Measurements from ENCODE around the gene PID1. TPM values are rescaled to one million over a fixed set of nuclear protein-coding genes. Genes with fewer than 3 reads are reported as not detected.

The PID1 gene, protein sequence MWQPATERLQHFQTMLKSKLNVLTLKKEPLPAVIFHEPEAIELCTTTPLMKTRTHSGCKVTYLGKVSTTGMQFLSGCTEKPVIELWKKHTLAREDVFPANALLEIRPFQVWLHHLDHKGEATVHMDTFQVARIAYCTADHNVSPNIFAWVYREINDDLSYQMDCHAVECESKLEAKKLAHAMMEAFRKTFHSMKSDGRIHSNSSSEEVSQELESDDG
- 25.1 TPM for total RNA-seq

DNA sequence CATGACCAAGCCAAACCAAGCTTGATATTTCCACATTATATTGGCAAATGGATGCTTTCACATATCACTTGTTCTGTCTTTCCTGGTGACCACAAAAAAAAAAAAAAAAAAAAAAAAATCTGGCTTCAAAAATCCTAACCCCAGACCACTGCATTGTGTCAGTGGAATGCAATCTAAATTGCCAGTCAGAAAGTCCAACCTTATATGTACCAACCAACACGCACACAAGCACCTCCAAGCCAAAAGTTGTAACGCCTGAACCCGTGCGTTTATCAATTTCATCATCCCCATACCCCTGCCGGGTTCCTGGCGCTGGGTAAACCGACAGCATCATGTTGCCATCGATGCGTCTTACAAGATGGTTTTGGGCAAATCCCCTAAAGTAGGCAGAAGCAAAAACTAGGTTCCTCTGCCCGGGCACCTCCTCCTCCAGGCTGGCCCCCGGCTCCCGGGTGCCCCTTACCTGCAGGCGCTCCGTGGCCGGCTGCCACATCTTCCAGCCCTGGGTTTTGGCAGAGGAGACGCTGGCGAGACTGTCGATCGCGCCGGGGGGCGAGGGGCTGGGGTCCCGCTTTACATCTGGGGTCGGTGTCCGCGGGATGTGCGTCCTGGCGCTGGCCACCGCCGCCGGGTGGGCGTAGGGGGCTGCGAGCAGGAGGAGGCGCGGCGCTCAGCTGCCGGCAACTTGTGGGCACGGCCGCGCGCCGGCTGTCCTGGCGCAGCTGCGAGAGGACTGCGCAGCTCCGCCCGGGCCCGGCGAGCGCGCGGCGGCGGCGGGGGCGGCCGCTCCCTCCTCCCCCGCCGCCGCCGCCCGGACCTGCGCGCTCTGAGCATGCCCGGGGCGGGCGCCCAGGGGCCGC is at the start of gene PID1:
PID1 (minus strand) TSS at position 737 of the 860 bp plus-strand sequence; CDS start at position 493, 244 bp downstream.
- Histone ChIP-seq H3K27ac (ENCODE audit: low read depth, low read length) (no peak within 1 kb of the TSS), H3K9ac (ENCODE audit: low read depth in 1 of 3, low read length in 3 of 3) (peak within 1 kb of the TSS in 2 of 3 donors; percentile 50 to 71), H3K36me3 (ENCODE audit: control insufficient read depth in 3 of 3, insufficient read depth in 3 of 3, low read length in 3 of 3) (no peaks in the 10 kb centered on the region), H3K9me3 (ENCODE audit: control insufficient read depth in 3 of 3, low read length in 3 of 3) (no peaks in the 10 kb centered on the region), H3K27me3 (ENCODE audit: control insufficient read depth in 3 of 3, insufficient read depth in 3 of 3, low read length in 3 of 3) (peaks cover 0 to 11% (median 9%) of the 10 kb centered on the region in 3 donors), H3K4me3 (ENCODE audit: low read length in 3 of 3) (peak within 1 kb of the TSS; percentile 39 to 71 (median 69)), H3K4me1 (ENCODE audit: control insufficient read depth in 3 of 3, insufficient read depth in 3 of 3, low read length in 3 of 3) (peaks cover 0 to 2% (median 0%) of the 10 kb centered on the region in 3 donors)

DNA sequence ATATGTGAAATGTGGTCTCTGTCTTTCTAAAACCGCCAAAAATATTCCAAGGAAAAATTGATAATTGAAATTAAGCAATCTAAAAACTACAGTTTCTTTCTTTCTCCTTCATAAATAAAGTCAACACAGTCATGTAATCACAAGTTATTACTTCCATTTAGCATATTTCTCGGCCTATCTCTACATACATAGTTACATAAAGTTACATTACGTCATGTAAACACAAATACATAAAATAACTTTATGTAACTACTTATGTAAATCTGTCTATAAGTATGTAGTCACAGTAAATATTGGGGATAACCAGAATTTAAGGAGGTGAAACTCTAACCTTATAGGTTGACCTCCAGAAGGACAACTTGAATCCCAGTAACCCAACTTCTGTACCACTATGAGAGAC is 48.5 kb upstream of the PID1 start:
- no peaks in the 10 kb centered on the region for H3K36me3 ChIP-seq (ENCODE audit: control insufficient read depth in 3 of 3, insufficient read depth in 3 of 3, low read length in 3 of 3)
- H3K4me3 ChIP-seq (ENCODE audit: low read length in 3 of 3), result no peak overlapping the region
- no peak overlapping the region for H3K27ac ChIP-seq (ENCODE audit: low read depth, low read length)
- H3K9me3 ChIP-seq (ENCODE audit: control insufficient read depth in 3 of 3, low read length in 3 of 3), result no peaks in the 10 kb centered on the region
- no peaks in the 10 kb centered on the region for H3K27me3 ChIP-seq (ENCODE audit: control insufficient read depth in 3 of 3, insufficient read depth in 3 of 3, low read length in 3 of 3)
- H3K9ac ChIP-seq (ENCODE audit: low read depth in 1 of 3, low read length in 3 of 3), result no peak overlapping the region
- no peaks in the 10 kb centered on the region for H3K4me1 ChIP-seq (ENCODE audit: control insufficient read depth in 3 of 3, insufficient read depth in 3 of 3, low read length in 3 of 3)

DNA sequence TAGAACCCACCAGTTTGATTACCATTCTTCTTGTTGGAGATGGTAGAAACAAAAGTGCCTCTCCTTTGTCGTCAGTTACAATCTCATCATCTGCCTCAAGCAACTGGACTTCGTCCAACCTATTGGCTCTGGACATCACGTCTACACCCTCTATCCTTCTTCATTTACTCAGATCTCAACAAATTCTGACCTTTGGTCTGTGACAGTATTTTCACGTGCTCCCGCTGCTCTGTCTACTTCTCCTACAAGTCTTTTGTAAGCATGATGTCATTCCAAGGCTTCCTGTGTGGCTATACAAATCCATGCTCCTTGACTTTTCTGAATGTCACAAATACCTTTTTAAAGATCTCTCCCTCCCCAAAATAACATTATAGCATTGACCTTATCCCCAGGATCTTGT is 43.0 kb upstream of the PID1 start:
- no peaks in the 10 kb centered on the region for H3K4me1 ChIP-seq (ENCODE audit: control insufficient read depth in 3 of 3, insufficient read depth in 3 of 3, low read length in 3 of 3)
- no peak overlapping the region for H3K27ac ChIP-seq (ENCODE audit: low read depth, low read length)
- H3K36me3 ChIP-seq (ENCODE audit: control insufficient read depth in 3 of 3, insufficient read depth in 3 of 3, low read length in 3 of 3), result no peaks in the 10 kb centered on the region
- no peak overlapping the region for H3K9ac ChIP-seq (ENCODE audit: low read depth in 1 of 3, low read length in 3 of 3)
- peaks cover 0 to 3% (median 0%) of the 10 kb centered on the region in 3 donors for H3K9me3 ChIP-seq (ENCODE audit: control insufficient read depth in 3 of 3, low read length in 3 of 3)
- no peaks in the 10 kb centered on the region for H3K27me3 ChIP-seq (ENCODE audit: control insufficient read depth in 3 of 3, insufficient read depth in 3 of 3, low read length in 3 of 3)
- no peak overlapping the region for H3K4me3 ChIP-seq (ENCODE audit: low read length in 3 of 3)

DNA sequence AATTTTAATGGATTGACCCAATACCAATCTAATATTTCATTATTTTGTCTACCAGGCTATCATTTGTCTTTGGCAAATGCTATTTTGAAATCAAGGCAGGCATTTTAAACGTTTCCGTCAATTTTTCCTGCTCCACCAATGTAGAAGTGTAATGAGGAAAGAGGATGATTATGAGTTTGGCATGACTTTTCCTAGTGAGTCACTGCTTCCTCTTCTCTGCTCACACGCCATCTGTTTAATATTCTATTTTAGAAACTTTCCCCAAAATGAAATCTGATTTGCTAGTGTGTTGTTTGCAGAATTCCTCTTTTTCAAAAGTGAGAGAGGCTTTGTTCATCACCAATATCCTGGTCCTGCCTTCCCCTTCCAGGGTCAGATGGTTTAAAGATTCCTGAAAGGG is 42.5 kb upstream of the PID1 start:
- Histone ChIP-seq H3K27me3 (ENCODE audit: control insufficient read depth in 3 of 3, insufficient read depth in 3 of 3, low read length in 3 of 3) (no peaks in the 10 kb centered on the region), H3K36me3 (ENCODE audit: control insufficient read depth in 3 of 3, insufficient read depth in 3 of 3, low read length in 3 of 3) (no peaks in the 10 kb centered on the region), H3K4me1 (ENCODE audit: control insufficient read depth in 3 of 3, insufficient read depth in 3 of 3, low read length in 3 of 3) (no peaks in the 10 kb centered on the region), H3K27ac (ENCODE audit: low read depth, low read length) (peak overlapping the region; percentile 49), H3K4me3 (ENCODE audit: low read length in 3 of 3) (no peak overlapping the region), H3K9ac (ENCODE audit: low read depth in 1 of 3, low read length in 3 of 3) (no peak overlapping the region), H3K9me3 (ENCODE audit: control insufficient read depth in 3 of 3, low read length in 3 of 3) (peaks cover 0 to 3% (median 0%) of the 10 kb centered on the region in 3 donors)

DNA sequence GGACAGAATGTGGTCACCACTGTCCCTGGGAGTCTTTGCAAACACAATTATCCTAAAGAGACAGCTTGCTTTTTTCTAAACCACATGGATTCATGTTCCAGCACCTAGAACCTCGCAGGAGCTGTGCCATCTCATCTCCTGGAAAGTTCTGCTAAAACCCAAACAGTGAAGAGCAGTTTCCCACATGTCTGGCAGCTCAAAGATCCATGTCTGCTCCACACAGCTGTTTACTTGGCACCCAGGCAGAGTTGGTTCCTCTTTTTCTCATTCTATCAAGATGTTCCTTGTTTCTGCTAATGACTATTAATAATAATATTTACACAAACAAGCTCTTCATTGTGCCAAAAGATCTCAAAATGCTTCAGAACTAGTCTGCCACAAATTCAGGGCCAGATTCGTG is 30.1 kb upstream of the PID1 start:
- H3K36me3 ChIP-seq (ENCODE audit: control insufficient read depth in 3 of 3, insufficient read depth in 3 of 3, low read length in 3 of 3), result no peaks in the 10 kb centered on the region

DNA sequence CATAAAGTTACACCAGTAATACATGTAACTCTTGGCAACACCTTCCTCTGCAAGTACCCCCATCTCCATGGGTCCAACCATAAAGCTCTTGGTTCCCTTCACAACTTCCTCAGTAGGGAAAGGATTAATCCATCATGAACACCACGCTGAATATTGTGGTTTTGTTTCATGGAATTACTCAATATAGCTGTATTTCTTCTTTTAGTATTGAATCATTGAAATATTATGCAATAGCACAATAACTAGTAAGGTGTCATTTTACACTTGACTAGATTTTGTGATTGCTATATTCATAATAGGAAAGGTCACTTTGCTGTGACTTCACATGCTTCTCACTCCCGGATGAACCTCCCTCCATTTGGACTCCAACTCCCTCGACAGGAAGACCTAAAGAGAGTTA is 29.7 kb upstream of the PID1 start:
- H3K27ac ChIP-seq (ENCODE audit: low read depth, low read length), result peak overlapping the region; percentile 12
- no peak overlapping the region for H3K9ac ChIP-seq (ENCODE audit: low read depth in 1 of 3, low read length in 3 of 3)

More for the DNA sequence above, 30.1 kb upstream of the PID1 start:
- H3K4me3 ChIP-seq (ENCODE audit: low read length in 3 of 3), result no peak overlapping the region
- H3K27ac ChIP-seq (ENCODE audit: low read depth, low read length), result peak overlapping the region; percentile 12
- H3K9me3 ChIP-seq (ENCODE audit: control insufficient read depth in 3 of 3, low read length in 3 of 3), result no peaks in the 10 kb centered on the region
- no peaks in the 10 kb centered on the region for H3K4me1 ChIP-seq (ENCODE audit: control insufficient read depth in 3 of 3, insufficient read depth in 3 of 3, low read length in 3 of 3)
- no peaks in the 10 kb centered on the region for H3K27me3 ChIP-seq (ENCODE audit: control insufficient read depth in 3 of 3, insufficient read depth in 3 of 3, low read length in 3 of 3)
- no peak overlapping the region for H3K9ac ChIP-seq (ENCODE audit: low read depth in 1 of 3, low read length in 3 of 3)

DNA sequence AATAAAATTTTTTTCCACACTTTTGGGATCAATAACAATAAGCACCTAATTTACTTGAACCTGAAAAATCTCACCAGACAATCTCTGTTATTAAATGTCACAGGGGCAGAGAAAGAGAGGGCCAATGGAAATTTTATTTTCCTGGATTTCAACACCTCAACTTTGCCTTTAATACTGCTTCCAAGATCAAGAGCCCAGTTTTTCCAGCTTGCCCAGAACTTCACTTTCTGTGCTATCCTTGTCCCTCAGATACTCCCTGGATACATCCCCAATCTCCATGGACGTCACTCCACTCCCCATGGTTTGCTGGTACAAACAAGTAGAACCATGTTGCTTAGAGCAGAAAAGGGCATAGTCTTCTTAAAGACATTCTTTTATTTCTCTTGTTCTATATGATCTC is 29.3 kb upstream of the PID1 start:
- H3K9ac ChIP-seq (ENCODE audit: low read depth in 1 of 3, low read length in 3 of 3), result no peak overlapping the region
- H3K9me3 ChIP-seq (ENCODE audit: control insufficient read depth in 3 of 3, low read length in 3 of 3), result no peaks in the 10 kb centered on the region
- H3K27ac ChIP-seq (ENCODE audit: low read depth, low read length), result no peak overlapping the region
- H3K36me3 ChIP-seq (ENCODE audit: control insufficient read depth in 3 of 3, insufficient read depth in 3 of 3, low read length in 3 of 3), result no peaks in the 10 kb centered on the region
- H3K4me3 ChIP-seq (ENCODE audit: low read length in 3 of 3), result no peak overlapping the region
- H3K4me1 ChIP-seq (ENCODE audit: control insufficient read depth in 3 of 3, insufficient read depth in 3 of 3, low read length in 3 of 3), result no peaks in the 10 kb centered on the region
- no peaks in the 10 kb centered on the region for H3K27me3 ChIP-seq (ENCODE audit: control insufficient read depth in 3 of 3, insufficient read depth in 3 of 3, low read length in 3 of 3)

More for the DNA sequence above, 29.7 kb upstream of the PID1 start:
- Histone ChIP-seq H3K36me3 (ENCODE audit: control insufficient read depth in 3 of 3, insufficient read depth in 3 of 3, low read length in 3 of 3) (no peaks in the 10 kb centered on the region), H3K9me3 (ENCODE audit: control insufficient read depth in 3 of 3, low read length in 3 of 3) (no peaks in the 10 kb centered on the region), H3K27me3 (ENCODE audit: control insufficient read depth in 3 of 3, insufficient read depth in 3 of 3, low read length in 3 of 3) (no peaks in the 10 kb centered on the region), H3K4me3 (ENCODE audit: low read length in 3 of 3) (no peak overlapping the region), H3K4me1 (ENCODE audit: control insufficient read depth in 3 of 3, insufficient read depth in 3 of 3, low read length in 3 of 3) (no peaks in the 10 kb centered on the region)

DNA sequence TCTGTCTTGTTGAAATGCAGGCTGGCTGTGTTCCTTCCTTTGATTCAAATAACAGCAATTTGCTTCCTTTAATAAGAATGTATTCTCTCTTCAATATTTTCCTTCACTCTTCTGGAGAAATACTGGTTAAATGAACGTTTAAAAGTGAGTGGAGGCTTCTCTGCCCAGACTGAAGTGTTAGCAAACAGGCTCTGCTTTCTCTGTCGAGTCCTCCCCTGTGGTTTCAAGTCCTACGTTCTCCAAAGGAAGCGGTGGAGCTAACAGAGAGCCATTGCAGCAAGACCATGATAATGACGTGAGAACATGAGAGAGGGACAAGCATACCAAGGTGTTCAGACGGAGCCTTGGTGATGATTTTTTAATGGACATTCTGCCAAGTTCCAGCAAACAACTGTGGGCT is 26.2 kb upstream of the PID1 start:
- H3K27me3 ChIP-seq (ENCODE audit: control insufficient read depth in 3 of 3, insufficient read depth in 3 of 3, low read length in 3 of 3), result no peaks in the 10 kb centered on the region
- H3K27ac ChIP-seq (ENCODE audit: low read depth, low read length), result no peak overlapping the region
- no peaks in the 10 kb centered on the region for H3K4me1 ChIP-seq (ENCODE audit: control insufficient read depth in 3 of 3, insufficient read depth in 3 of 3, low read length in 3 of 3)
- H3K4me3 ChIP-seq (ENCODE audit: low read length in 3 of 3), result no peak overlapping the region
- H3K36me3 ChIP-seq (ENCODE audit: control insufficient read depth in 3 of 3, insufficient read depth in 3 of 3, low read length in 3 of 3), result no peaks in the 10 kb centered on the region
- no peaks in the 10 kb centered on the region for H3K9me3 ChIP-seq (ENCODE audit: control insufficient read depth in 3 of 3, low read length in 3 of 3)
- no peak overlapping the region for H3K9ac ChIP-seq (ENCODE audit: low read depth in 1 of 3, low read length in 3 of 3)

DNA sequence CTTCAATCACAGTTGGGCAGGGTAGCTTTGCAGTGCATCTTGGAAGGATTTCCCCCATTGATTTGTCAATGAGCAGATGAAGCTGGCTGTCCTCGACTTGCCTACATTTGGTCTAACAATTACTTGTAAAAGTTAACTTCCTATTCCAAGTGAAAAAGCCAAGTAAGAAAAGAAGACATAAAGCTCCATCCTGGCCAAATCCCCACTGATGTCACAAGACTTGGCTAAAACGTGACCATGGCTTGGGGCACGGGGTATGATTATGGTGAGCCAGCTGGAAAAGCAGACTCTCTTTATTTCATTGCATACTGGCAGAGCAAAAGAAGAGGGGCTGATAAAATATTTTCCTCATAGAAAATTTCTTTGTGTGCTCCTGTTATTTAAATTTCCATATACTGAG is 25.4 kb upstream of the PID1 start:
- Histone ChIP-seq H3K36me3 (ENCODE audit: control insufficient read depth in 3 of 3, insufficient read depth in 3 of 3, low read length in 3 of 3) (no peaks in the 10 kb centered on the region), H3K27ac (ENCODE audit: low read depth, low read length) (no peak overlapping the region), H3K27me3 (ENCODE audit: control insufficient read depth in 3 of 3, insufficient read depth in 3 of 3, low read length in 3 of 3) (no peaks in the 10 kb centered on the region), H3K9me3 (ENCODE audit: control insufficient read depth in 3 of 3, low read length in 3 of 3) (no peaks in the 10 kb centered on the region), H3K4me1 (ENCODE audit: control insufficient read depth in 3 of 3, insufficient read depth in 3 of 3, low read length in 3 of 3) (no peaks in the 10 kb centered on the region), H3K4me3 (ENCODE audit: low read length in 3 of 3) (no peak overlapping the region), H3K9ac (ENCODE audit: low read depth in 1 of 3, low read length in 3 of 3) (no peak overlapping the region)

DNA sequence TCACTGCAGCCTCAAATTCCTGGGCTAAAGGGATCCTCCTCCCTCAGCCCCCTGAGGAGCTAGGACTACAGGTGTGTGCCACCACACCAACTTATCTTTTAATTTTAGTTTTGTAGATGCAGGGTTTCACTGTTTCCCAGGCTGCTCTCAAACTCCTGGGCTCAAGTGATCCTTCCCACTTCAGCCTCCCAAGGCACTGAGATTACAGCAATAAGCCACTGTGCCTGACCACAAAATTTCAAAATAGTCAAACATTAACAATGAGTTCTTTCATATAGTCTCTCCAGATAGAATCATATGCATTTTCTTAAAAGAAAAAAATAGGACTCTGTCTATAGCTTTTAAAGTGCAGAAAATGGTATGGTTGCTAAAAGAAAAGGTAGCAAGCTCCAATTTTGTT is 24.9 kb upstream of the PID1 start:
- H3K27me3 ChIP-seq (ENCODE audit: control insufficient read depth in 3 of 3, insufficient read depth in 3 of 3, low read length in 3 of 3), result no peaks in the 10 kb centered on the region
- no peaks in the 10 kb centered on the region for H3K36me3 ChIP-seq (ENCODE audit: control insufficient read depth in 3 of 3, insufficient read depth in 3 of 3, low read length in 3 of 3)
- H3K4me1 ChIP-seq (ENCODE audit: control insufficient read depth in 3 of 3, insufficient read depth in 3 of 3, low read length in 3 of 3), result no peaks in the 10 kb centered on the region
- H3K9me3 ChIP-seq (ENCODE audit: control insufficient read depth in 3 of 3, low read length in 3 of 3), result no peaks in the 10 kb centered on the region
- H3K4me3 ChIP-seq (ENCODE audit: low read length in 3 of 3), result no peak overlapping the region
- H3K27ac ChIP-seq (ENCODE audit: low read depth, low read length), result no peak overlapping the region
- no peak overlapping the region for H3K9ac ChIP-seq (ENCODE audit: low read depth in 1 of 3, low read length in 3 of 3)
